Gastrocnemius medialis (tissue), 4 donors: ENCODE measurements around the gene SLC2A4. TPM values are rescaled to one million over a fixed set of nuclear protein-coding genes. Genes with fewer than 3 reads are reported as not detected.

Experiments used
- ATAC-seq, 2 donors: fragments of 150-250 bp; one replicate each; pipeline ENCODE4 v1.9.1; 2016
- DNase-seq, 2 donors: peaks; one replicate each; pipeline ENCODE4 v3.0.0-alpha.2; 2019
- H3K27ac ChIP-seq, 4 donors: fragments of 200-600 bp; sonication (generic); 1 replicate in 1 of 4; 2 replicates in 3 of 4; pipeline ENCODE4 v1.5.1; 2016 to 2018; ENCODE audit warnings: mild to moderate bottlenecking in 2 of 4, moderate library complexity in 1 of 4
- H3K27me3 ChIP-seq, 3 donors: fragments of 200-600 bp; sonication (generic) in 2 of 3; 1 replicate in 1 of 3; 2 replicates in 2 of 3; pipeline versions ENCODE4 v1.5.1 to v1.6.0; 2016 to 2019; ENCODE audit warnings: mild to moderate bottlenecking in 1 of 3, moderate library complexity in 1 of 3
- H3K36me3 ChIP-seq, 2 donors: fragments of 200-600 bp; sonication (generic) in 1 of 2; one replicate each; pipeline ENCODE4 v1.5.1; 2017 to 2018
- H3K4me1 ChIP-seq, 2 donors: fragments of 200-600 bp; sonication (generic) in 1 of 2; one replicate each; pipeline ENCODE4 v1.5.1; 2016 to 2017; ENCODE audit warnings: mild to moderate bottlenecking in 2 of 2
- H3K4me3 ChIP-seq, 4 donors: fragments of 200-600 bp; sonication (generic) in 3 of 4; 1 replicate in 1 of 4; 2 replicates in 3 of 4; pipeline ENCODE4 v1.5.1; 2016 to 2019; ENCODE audit warnings: mild to moderate bottlenecking in 2 of 4
- H3K9me3 ChIP-seq, 3 donors: fragments of 200-600 bp; sonication (generic) in 2 of 3; 1 replicate in 1 of 3; 2 replicates in 2 of 3; pipeline ENCODE4 v1.5.1; 2016 to 2019
- POLR2A ChIP-seq, 2 donors: fragments of 450-650 bp; IDR thresholded peaks; one replicate each; pipeline ENCODE4 v1.6.1; 2017; ENCODE audit warnings: antibody characterized with exemption in 2 of 2, mild to moderate bottlenecking in 2 of 2, moderate library complexity in 2 of 2
- in situ Hi-C, 4 donors: fragments of 200-750 bp; cut with MboI; loops; one replicate each; pipeline versions ENCODE4 v1.15.0 to v1.8.0; 2017; ENCODE audit warnings: low sequenced_read_pairs in 4 of 4
- intact Hi-C: fragments of 100-400 bp; cut with DNase I; formaldehyde crosslinking; loops from one replicate; pipeline ENCODE4 v1.15.1; 2023; ENCODE audit warnings: low total_unique reads
- total RNA-seq, 4 donors: library from RNA; depleted of rRNA; stranded (reverse); fragments of >200 nt; gene quantifications; one replicate each; pipeline versions ENCODE4 v1.1.0 to v1.2.3, GENCODE V29; 2016
- TF ChIP-seq, protein P1 (sequence below), 5 experiments: fragments of 450-650 bp in 3 of 5; fragments of 200-600 bp in 2 of 5; sonication (generic) in 2 of 5; IDR thresholded peaks in 4 of 5; conservative IDR thresholded peaks in 1 of 5; 1 replicate in 4 of 5; 2 replicates in 1 of 5; pipeline ENCODE4 v1.5.1; 2016 to 2019; ENCODE audit warnings: antibody characterized with exemption in 5 of 5, mild to moderate bottlenecking in 3 of 5, moderate library complexity in 3 of 5

Gene SLC2A4
- total RNA-seq, 4 donors from 2014 or later = 148 to 310 (median 227) TPM

DNA sequence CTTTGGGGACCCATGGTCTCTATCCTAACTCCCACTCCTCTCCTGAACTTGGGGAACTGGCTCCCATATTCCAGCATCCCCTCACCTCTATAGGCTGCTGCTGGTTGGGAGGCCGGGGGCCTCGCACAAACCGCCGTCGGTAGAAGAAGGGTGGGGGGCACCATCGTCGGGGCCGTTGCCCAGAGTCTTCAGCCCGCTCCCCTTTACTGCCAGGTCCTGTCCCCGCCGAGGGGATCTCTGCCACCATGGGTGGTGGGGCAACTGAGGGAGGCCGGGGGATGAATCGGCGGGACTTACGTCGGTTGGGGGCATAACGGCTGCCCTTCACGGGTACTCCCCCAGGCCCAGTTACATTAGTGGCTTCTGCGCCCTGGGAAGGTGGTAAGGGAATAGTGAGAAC is 8.6 kb downstream of the SLC2A4 start:
- peaks cover 42 to 59% of the 10 kb centered on the region in 2 donors for H3K4me1 ChIP-seq
- intact Hi-C loops = no loop called here
- no peaks in the 10 kb centered on the region for H3K27me3 ChIP-seq

DNA sequence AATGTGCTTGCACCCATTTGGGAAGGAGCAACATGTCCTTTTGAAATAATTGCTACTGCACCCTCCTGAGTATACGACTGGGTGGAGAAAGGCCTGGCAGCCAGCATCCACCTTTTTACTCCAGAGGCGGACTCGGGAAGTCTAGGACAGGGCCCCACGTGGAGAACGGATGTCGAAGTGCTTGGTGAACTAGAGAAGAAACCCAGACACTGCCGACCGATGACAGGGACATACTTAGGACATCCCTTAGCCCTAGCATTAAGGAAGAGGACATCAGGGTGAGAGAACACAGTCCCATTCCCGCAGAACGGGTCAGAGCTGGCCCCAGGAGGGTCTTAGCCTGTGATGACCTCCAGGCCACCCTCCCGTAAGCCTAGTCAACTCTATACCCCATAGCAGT is 9.2 kb downstream of the SLC2A4 start:
- DNase-seq (peak in 1 of 2 donors; percentile 58), ATAC-seq (peak in 1 of 2 donors; percentile 2)
- H3K4me3 ChIP-seq = no peak overlapping the region
- peaks cover 45 to 59% of the 10 kb centered on the region in 2 donors for H3K4me1 ChIP-seq
- in situ Hi-C loops = no loop called here
- intact Hi-C loops = no loop called here
- peak overlapping the region; percentile 95 to 100 (median 98) for H3K27ac ChIP-seq
- peaks cover 0 to 12% of the 10 kb centered on the region in 2 donors for H3K36me3 ChIP-seq
- no peaks in the 10 kb centered on the region for H3K27me3 ChIP-seq
- no peaks in the 10 kb centered on the region for H3K9me3 ChIP-seq
- TF ChIP-seq, protein P1, sequence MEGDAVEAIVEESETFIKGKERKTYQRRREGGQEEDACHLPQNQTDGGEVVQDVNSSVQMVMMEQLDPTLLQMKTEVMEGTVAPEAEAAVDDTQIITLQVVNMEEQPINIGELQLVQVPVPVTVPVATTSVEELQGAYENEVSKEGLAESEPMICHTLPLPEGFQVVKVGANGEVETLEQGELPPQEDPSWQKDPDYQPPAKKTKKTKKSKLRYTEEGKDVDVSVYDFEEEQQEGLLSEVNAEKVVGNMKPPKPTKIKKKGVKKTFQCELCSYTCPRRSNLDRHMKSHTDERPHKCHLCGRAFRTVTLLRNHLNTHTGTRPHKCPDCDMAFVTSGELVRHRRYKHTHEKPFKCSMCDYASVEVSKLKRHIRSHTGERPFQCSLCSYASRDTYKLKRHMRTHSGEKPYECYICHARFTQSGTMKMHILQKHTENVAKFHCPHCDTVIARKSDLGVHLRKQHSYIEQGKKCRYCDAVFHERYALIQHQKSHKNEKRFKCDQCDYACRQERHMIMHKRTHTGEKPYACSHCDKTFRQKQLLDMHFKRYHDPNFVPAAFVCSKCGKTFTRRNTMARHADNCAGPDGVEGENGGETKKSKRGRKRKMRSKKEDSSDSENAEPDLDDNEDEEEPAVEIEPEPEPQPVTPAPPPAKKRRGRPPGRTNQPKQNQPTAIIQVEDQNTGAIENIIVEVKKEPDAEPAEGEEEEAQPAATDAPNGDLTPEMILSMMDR (IDR thresholded peaks at IDR 0.05 in 4 of 5, conservative IDR thresholded peaks at IDR 0.05 in 1 of 5) = no peak

More for the DNA sequence above, 8.6 kb downstream of the SLC2A4 start:
- ATAC-seq (no peak), DNase-seq (no peak)
- H3K36me3 ChIP-seq = peaks cover 0 to 17% of the 10 kb centered on the region in 2 donors
- TF ChIP-seq, protein P1 (IDR thresholded peaks at IDR 0.05 in 4 of 5, conservative IDR thresholded peaks at IDR 0.05 in 1 of 5) = no peak
- TF ChIP-seq POLR2A (IDR thresholded peaks at IDR 0.05) = no peak
- H3K9me3 ChIP-seq = no peaks in the 10 kb centered on the region
- in situ Hi-C loops = no loop called here
- peak overlapping the region; percentile 95 to 100 (median 98) for H3K27ac ChIP-seq
- no peak overlapping the region for H3K4me3 ChIP-seq

DNA sequence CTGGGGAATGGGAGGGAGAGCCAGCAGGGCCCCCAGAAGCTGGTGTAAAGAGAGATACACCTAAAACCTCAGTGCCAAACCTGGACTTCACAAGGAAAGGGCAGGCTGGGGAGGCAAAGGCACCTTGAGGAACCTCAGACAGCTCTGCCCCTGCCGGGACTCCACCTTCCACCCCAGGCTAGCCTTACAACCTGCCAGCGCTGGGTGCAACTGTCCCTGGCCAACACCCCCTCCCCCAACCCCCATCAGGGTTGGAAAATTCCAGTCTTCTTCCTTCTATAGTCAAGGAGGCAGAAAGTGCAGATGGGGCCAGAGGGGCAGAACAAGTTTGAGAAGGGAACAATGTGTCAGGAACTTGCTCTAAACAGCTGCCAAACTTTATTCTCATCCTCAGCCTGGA is 10.7 kb downstream of the SLC2A4 start:
- Histone ChIP-seq H3K9me3 (no peaks in the 10 kb centered on the region), H3K4me3 (no peak overlapping the region), H3K4me1 (peaks cover 47 to 57% of the 10 kb centered on the region in 2 donors), H3K27me3 (no peaks in the 10 kb centered on the region), H3K27ac (peak overlapping the region; percentile 95 to 100 (median 98)), H3K36me3 (no peaks in the 10 kb centered on the region)
- intact Hi-C loops = no loop called here
- ATAC-seq = no peak
- in situ Hi-C loops = no loop called here
- peak in 1 of 2 donors; percentile 58 for DNase-seq
- TF ChIP-seq POLR2A (IDR thresholded peaks at IDR 0.05) = peak; percentile 2 to 13
- TF ChIP-seq, protein P1 (IDR thresholded peaks at IDR 0.05 in 4 of 5, conservative IDR thresholded peaks at IDR 0.05 in 1 of 5) = no peak

DNA sequence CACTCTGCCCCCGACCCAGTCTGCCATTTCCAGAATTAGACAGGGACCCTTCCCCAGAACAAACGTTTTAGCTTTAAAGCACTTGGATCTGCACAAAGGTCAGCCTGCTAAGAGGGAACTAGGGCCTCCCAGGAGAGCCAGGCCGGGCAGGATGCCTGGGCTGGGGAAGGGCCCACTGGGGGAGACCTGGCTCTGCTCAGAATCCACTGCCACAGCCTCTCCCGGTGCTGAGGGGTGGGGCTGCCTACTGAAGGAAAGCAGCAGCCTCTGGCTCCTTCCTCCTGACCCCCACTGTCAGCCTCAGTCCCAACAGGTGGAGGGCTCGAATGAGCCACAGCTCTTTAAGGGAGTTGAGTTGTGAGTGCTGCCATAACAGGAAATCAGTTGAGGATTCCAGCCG is 11.2 kb downstream of the SLC2A4 start:
- TF ChIP-seq, protein P1 (IDR thresholded peaks at IDR 0.05 in 4 of 5, conservative IDR thresholded peaks at IDR 0.05 in 1 of 5) = no peak
- no peak for TF ChIP-seq POLR2A (IDR thresholded peaks at IDR 0.05)
- H3K27me3 ChIP-seq = no peaks in the 10 kb centered on the region
- peaks cover 47 to 57% of the 10 kb centered on the region in 2 donors for H3K4me1 ChIP-seq
- no peaks in the 10 kb centered on the region for H3K36me3 ChIP-seq
- peak overlapping the region; percentile 95 to 100 (median 98) for H3K27ac ChIP-seq
- intact Hi-C loops (no loop called here), in situ Hi-C loops (no loop called here)
- DNase-seq = peak in 1 of 2 donors; percentile 56
- H3K9me3 ChIP-seq = no peaks in the 10 kb centered on the region
- no peak for ATAC-seq
- no peak overlapping the region for H3K4me3 ChIP-seq

DNA sequence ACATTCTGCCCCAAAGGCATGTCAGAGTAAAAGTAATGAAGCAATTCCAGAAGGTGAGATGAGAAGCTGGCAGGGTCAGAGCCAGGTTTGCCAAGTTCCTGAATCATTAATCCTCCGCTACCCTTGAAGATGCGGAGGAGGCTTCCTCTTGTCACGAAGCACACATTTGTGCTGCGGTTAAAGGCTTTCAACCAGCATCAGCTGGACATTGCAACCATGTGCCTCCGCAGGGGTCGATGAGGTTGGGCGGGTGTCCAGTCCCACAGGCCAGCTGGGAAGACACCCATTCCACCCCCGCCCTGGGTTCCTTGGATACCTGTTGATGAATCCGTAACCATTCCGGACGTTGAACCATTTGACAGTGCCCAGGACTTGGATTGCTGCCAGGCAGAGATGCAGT is 11.6 kb downstream of the SLC2A4 start:
- no peaks in the 10 kb centered on the region for H3K27me3 ChIP-seq
- intact Hi-C loops = no loop called here

More for the DNA sequence above, 11.6 kb downstream of the SLC2A4 start:
- Histone ChIP-seq H3K4me3 (no peak overlapping the region), H3K27ac (peak overlapping the region; percentile 95 to 100 (median 98)), H3K9me3 (no peaks in the 10 kb centered on the region), H3K36me3 (no peaks in the 10 kb centered on the region), H3K4me1 (peaks cover 47 to 57% of the 10 kb centered on the region in 2 donors)
- DNase-seq (peak; percentile 31 to 64), ATAC-seq (peak in 1 of 2 donors; percentile 0)
- TF ChIP-seq, protein P1 (IDR thresholded peaks at IDR 0.05 in 4 of 5, conservative IDR thresholded peaks at IDR 0.05 in 1 of 5) = no peak
- no peak for TF ChIP-seq POLR2A (IDR thresholded peaks at IDR 0.05)
- in situ Hi-C loops = no loop called here
